ENCODE results near the gene RASD1. TPM values are rescaled to one million over a fixed set of nuclear protein-coding genes. Genes with fewer than 3 reads are reported as not detected.

RASD1 gene
- polyA plus RNA-seq, 4 donors: 0.74 to 1.3 (median 0.89) TPM

GRCh38 chr17:17448723-17449122, 47.5 kb downstream of the RASD1 start:
- DNase-seq (ENCODE audit: low read depth in 4 of 4, low spot score in 3 of 4): no peak

- DNase-seq (ENCODE audit: low read depth in 4 of 4, low spot score in 3 of 4): no peak
These were observed 48.1 kb downstream of the RASD1 start for GRCh38 chr17:17448076-17448475.

- no peak for DNase-seq (ENCODE audit: low read depth in 4 of 4, low spot score in 3 of 4)
These were observed 48.9 kb downstream of the RASD1 start for GRCh38 chr17:17447264-17447663.

- no peak for DNase-seq (ENCODE audit: low read depth in 4 of 4, low spot score in 3 of 4)
These were observed 49.5 kb downstream of the RASD1 start for GRCh38 chr17:17446666-17447155.

GRCh38 chr17:17445925-17446665, 50.1 kb downstream of the RASD1 start:
- DNase-seq (ENCODE audit: low read depth in 4 of 4, low spot score in 3 of 4): peak; percentile 10 to 55 (median 32)

GRCh38 chr17:17445296-17445924, 50.8 kb downstream of the RASD1 start:
- no peak for DNase-seq (ENCODE audit: low read depth in 4 of 4, low spot score in 3 of 4)

Other genes starting within 250 kb of the RASD1 start
- 10 to 100 TPM; 75.1 to 89.7 (median 80.2) TPM for gene COPS3, start 215.1 kb downstream of the RASD1 start, polyA plus RNA-seq (ENCODE audit: insufficient read length in 4 of 4)
- 1 to 10 TPM; 5.0 to 7.4 (median 6.2) TPM for gene NT5M, start 193.0 kb downstream of the RASD1 start, polyA plus RNA-seq (ENCODE audit: insufficient read length in 4 of 4)
- 10 to 100 TPM; 20.9 to 23.3 (median 22.6) TPM for gene MED9, start 19.4 kb downstream of the RASD1 start, polyA plus RNA-seq (ENCODE audit: insufficient read length in 4 of 4)
- gene PEMT, start 95.3 kb upstream of the RASD1 start, polyA plus RNA-seq (ENCODE audit: insufficient read length in 4 of 4): 10 to 100 TPM; 30.5 to 38.0 (median 32.5) TPM
- 10 to 100 TPM; 21.8 to 32.4 (median 23.6) TPM for gene RAI1, start 185.1 kb upstream of the RASD1 start, polyA plus RNA-seq (ENCODE audit: insufficient read length in 4 of 4)

All from right renal pelvis (tissue), 4 donors.